Lung (tissue), 16 donors: ENCODE results near the gene ZXDA. TPM values are rescaled to one million over a fixed set of nuclear protein-coding genes. Genes with fewer than 3 reads are reported as not detected.
"Not testable (repeated sequence)": the region's sequence is repeated elsewhere in the genome, so short reads cannot be mapped to it uniquely, and the experiment has no call there.

Experiments
- ATAC-seq: fragments of 200-7000 bp; cut with Tn5 transposase; one replicate; pipeline ENCODE4 v1.9.1; 2020; ENCODE audit warnings: moderate number of reproducible peaks; ENCODE audit not compliant: insufficient read depth, low FRiP score
- DNase-seq, 3 donors: peaks; one replicate each; pipeline ENCODE4 v3.0.0-alpha.2; 2013 to 2017
- H3K27ac ChIP-seq, 2 donors: one replicate each; pipeline ENCODE4 v1.5.1; 2013; ENCODE audit warnings: mild to moderate bottlenecking in 2 of 2, moderate library complexity in 2 of 2, control low read depth in 1 of 2, inconsistent platforms in 1 of 2, low read depth in 1 of 2, low read length in 1 of 2
- H3K27me3 ChIP-seq, 3 donors: one replicate each; pipeline ENCODE4 v1.5.1; 2013; ENCODE audit warnings: low read length in 2 of 3; ENCODE audit not compliant: control insufficient read depth in 3 of 3, insufficient read depth in 3 of 3
- H3K36me3 ChIP-seq, 4 donors: one replicate each; pipeline ENCODE4 v1.5.1; 2013; ENCODE audit warnings: low read length in 4 of 4, mild to moderate bottlenecking in 1 of 4, moderate library complexity in 1 of 4; ENCODE audit not compliant: control insufficient read depth in 4 of 4, insufficient read depth in 4 of 4
- H3K4me1 ChIP-seq, 5 donors: one replicate each; pipeline ENCODE4 v1.5.1; 2013; ENCODE audit warnings: low read length in 5 of 5, mild to moderate bottlenecking in 2 of 5, moderate library complexity in 1 of 5; ENCODE audit not compliant: control insufficient read depth in 5 of 5, insufficient read depth in 5 of 5
- H3K4me3 ChIP-seq: one replicate; pipeline ENCODE4 v1.5.1; 2013; ENCODE audit warnings: mild to moderate bottlenecking, control low read depth, moderate library complexity
- H3K9ac ChIP-seq, 2 donors: one replicate each; pipeline ENCODE4 v1.5.1; 2013; ENCODE audit warnings: low read length in 2 of 2, control low read depth in 1 of 2; ENCODE audit not compliant: insufficient read depth in 1 of 2
- H3K9me3 ChIP-seq, 4 donors: one replicate each; pipeline ENCODE4 v1.5.1; 2013; ENCODE audit warnings: low read length in 3 of 4, mild to moderate bottlenecking in 1 of 4, moderate library complexity in 1 of 4; ENCODE audit not compliant: control insufficient read depth in 4 of 4, insufficient read depth in 3 of 4
- CTCF ChIP-seq: IDR thresholded peaks from 2 replicates; pipeline ENCODE4 v1.5.1; 2012; ENCODE audit warnings: mild to moderate bottlenecking; ENCODE audit errors: control extremely low read depth, extremely low read depth
- WGBS, 2 donors: extraction: QIAGEN DNeasy Blood & Tissue Kit; methylation state at CpG; one replicate each; pipeline ENCODE4 v1.1.7; 2013; 5-methylcytosine and 5-hydroxymethylcytosine counted together
- long read RNA-seq, 5 donors: transcript quantifications; one replicate each; lab custom pipeline, GENCODE V29; 2026
- polyA plus RNA-seq, 2 donors: library from polyadenylated mRNA; stranded (reverse); fragments of 200-250 nt; gene quantifications; one replicate each; pipeline ENCODE4 v1.2.1, GENCODE V29; 2013
- total RNA-seq, 2 donors: library from RNA; depleted of rRNA in 1 of 2; stranded (reverse); fragments of >200 nt in 1 of 2; gene quantifications; one replicate each; pipeline ENCODE4 v1.2.1, GENCODE V29; 2014 to 2021
- donor health status: control.
- donor health status: control.
- donor health status: Bipolar disorder and iron deficiency.
- donor health status: healthy.
- donor health status: DM: yes; HTN: yes; CAD: no.

ZXDA gene
- total RNA-seq (10 to 100 TPM in 1 of 2 donors, 1 to 10 TPM in 1; 5.7 to 10.2 TPM), polyA plus RNA-seq (1 to 10 TPM in 1 of 2 donors, under 1 TPM in 1; 0.47 to 1.2 TPM)
- long read RNA-seq, donor 1, full-length matches to known transcripts: 12 of 12 reads
- long read RNA-seq, donor 1, partial matches to known transcripts: 0 of 12 reads
- long read RNA-seq, donor 1, other reads (novel, unspliced or antisense): 0 of 12 reads
- long read RNA-seq, donor 2, full-length matches to known transcripts: 2 of 2 reads
- long read RNA-seq, donor 2, partial matches to known transcripts: 0 of 2 reads
- long read RNA-seq, donor 2, other reads (novel, unspliced or antisense): 0 of 2 reads
- long read RNA-seq, donor 3, full-length matches to known transcripts: 4 of 4 reads
- long read RNA-seq, donor 3, partial matches to known transcripts: 0 of 4 reads
- long read RNA-seq, donor 3, other reads (novel, unspliced or antisense): 0 of 4 reads
- long read RNA-seq, donor 4, full-length matches to known transcripts: 6 of 6 reads
- long read RNA-seq, donor 4, partial matches to known transcripts: 0 of 6 reads
- long read RNA-seq, donor 4, other reads (novel, unspliced or antisense): 0 of 6 reads
- long read RNA-seq, donor 5, full-length matches to known transcripts: 9 of 9 reads
- long read RNA-seq, donor 5, partial matches to known transcripts: 0 of 9 reads
- long read RNA-seq, donor 5, other reads (novel, unspliced or antisense): 0 of 9 reads

GRCh38 chrX:57910287-57910912 lies at the start of gene ZXDA:
Gene ZXDA, minus strand, starts transcription at chrX:57910458. Its CDS starts 38 bp downstream, at chrX:57910420.
- peak within 1 kb of the TSS; percentile 19 to 25 for H3K9ac ChIP-seq
- H3K27ac ChIP-seq: peak within 1 kb of the TSS; percentile 90 to 96
- H3K36me3 ChIP-seq, H3K27me3 ChIP-seq, H3K4me1 ChIP-seq, H3K9me3 ChIP-seq: not testable (repeated sequence)
- WGBS, 2 donors: 4 to 34% methylated on average over 5 to 15 of the region's 35 CpGs
- H3K4me3 ChIP-seq: peak within 1 kb of the TSS; percentile 32
- peak; percentile 56 for ATAC-seq
- DNase-seq: peak in 1 of 3 donors; percentile 16

- Histone ChIP-seq H3K27ac (peak overlapping the region in 1 of 2 donors; percentile 42), H3K4me3 (no peak overlapping the region), H3K9me3 (peaks cover 0 to 13% (median 0%) of the 10 kb centered on the region in 4 donors), H3K27me3 (no peaks in the 10 kb centered on the region), H3K36me3 (no peaks in the 10 kb centered on the region), H3K4me1 (no peaks in the 10 kb centered on the region), H3K9ac (no peak overlapping the region)
- no peak for ATAC-seq
- TF ChIP-seq CTCF: no peak
- 33 to 39% methylated on average over 1 of the region's 1 CpG for WGBS, 2 donors
- no peak for DNase-seq
Measured at GRCh38 chrX:57952320-57952678, 42.0 kb upstream of the ZXDA start.

GRCh38 chrX:57951666-57952319 lies 41.5 kb upstream of the ZXDA start:
- 23 to 38% methylated on average over 2 of the region's 2 CpGs for WGBS, 2 donors
- no peak for TF ChIP-seq CTCF
- Histone ChIP-seq H3K4me1 (no peaks in the 10 kb centered on the region), H3K36me3 (no peaks in the 10 kb centered on the region), H3K9ac (no peak overlapping the region), H3K4me3 (no peak overlapping the region), H3K27me3 (no peaks in the 10 kb centered on the region), H3K9me3 (peaks cover 0 to 13% (median 0%) of the 10 kb centered on the region in 4 donors), H3K27ac (peak overlapping the region in 1 of 2 donors; percentile 42)
- ATAC-seq: no peak
- no peak for DNase-seq
